Muscle of leg (tissue), 11 donors: ENCODE data around the gene CLIP4. TPM values are rescaled to one million over a fixed set of nuclear protein-coding genes. Genes with fewer than 3 reads are reported as not detected.

ENCODE experiments used
- DNase-seq: peaks from one replicate; pipeline ENCODE4 v3.0.0; 2013
- H3K27ac ChIP-seq: one replicate; pipeline ENCODE4 v1.5.1; 2013; ENCODE audit warnings: mild to moderate bottlenecking, low read length, control low read depth
- H3K27me3 ChIP-seq: one replicate; pipeline ENCODE4 v1.6.1; 2013; ENCODE audit warnings: low read length; ENCODE audit not compliant: control insufficient read depth, insufficient read depth
- H3K36me3 ChIP-seq: one replicate; pipeline ENCODE4 v1.6.1; 2013; ENCODE audit warnings: low read length; ENCODE audit not compliant: control insufficient read depth, insufficient read depth
- H3K4me1 ChIP-seq: one replicate; pipeline ENCODE4 v1.6.1; 2013; ENCODE audit warnings: low read length; ENCODE audit not compliant: control insufficient read depth, insufficient read depth
- H3K4me3 ChIP-seq: one replicate; pipeline ENCODE4 v1.5.1; 2013; ENCODE audit warnings: low read length, control low read depth
- H3K9me3 ChIP-seq: replicated peaks from 2 replicates; pipeline ENCODE4 v1.6.1; 2013; ENCODE audit warnings: low read depth, low read length; ENCODE audit not compliant: control insufficient read depth
- WGBS: methylation state at CpG from one replicate; pipeline ENCODE4 v1.1.5; 2013; ENCODE audit warnings: missing lambda C conversion rate; ENCODE audit not compliant: insufficient coverage; 5-methylcytosine and 5-hydroxymethylcytosine counted together
- polyA plus RNA-seq, 8 donors: library from polyadenylated mRNA; unstranded; fragments of 120-200 nt; gene quantifications; one replicate each; pipeline versions ENCODE4 v1.2.1 to v1.2.3, GENCODE V29; 2013; ENCODE audit warnings: inconsistent platforms in 1 of 8, low replicate concordance in 1 of 8; ENCODE audit not compliant: insufficient read length in 8 of 8, insufficient read depth in 1 of 8
- total RNA-seq: library from RNA; stranded (reverse); fragments of 120-200 nt; gene quantifications from one replicate; pipeline ENCODE4 v1.2.4, GENCODE V29; 2013

CLIP4 gene
- total and polyA plus RNA-seq, 9 donors = 10.8 to 18.7 (median 12.9) TPM

DNA sequence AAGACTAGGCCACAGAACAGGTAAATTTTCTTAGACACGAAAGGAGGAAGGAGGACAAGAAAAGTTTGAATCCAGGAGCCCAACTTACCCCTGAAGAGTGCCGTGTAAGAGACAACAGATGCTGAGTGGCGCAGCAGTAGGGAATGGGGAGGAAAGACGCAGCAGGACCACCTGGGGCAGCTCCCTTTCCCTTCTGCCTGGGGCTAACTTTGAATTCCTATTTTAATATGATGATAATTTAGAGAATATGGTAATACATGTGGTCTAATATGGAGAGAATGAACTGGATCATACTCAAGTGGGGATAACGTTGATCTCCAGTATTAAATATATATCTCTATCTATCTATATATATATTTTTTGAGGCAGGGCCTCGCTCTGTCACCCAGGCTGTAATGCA is 69.3 kb downstream of the CLIP4 start:
- no peak for DNase-seq
- WGBS = 100% methylated on average over 1 of the region's 6 CpGs
- no peak overlapping the region for H3K4me3 ChIP-seq

GRCh38 chr2:29186817-29187216 is 71.6 kb downstream of the CLIP4 start:
- no peak for DNase-seq
- H3K4me1 ChIP-seq = no peaks in the 10 kb centered on the region
- no peaks in the 10 kb centered on the region for H3K27me3 ChIP-seq
- H3K36me3 ChIP-seq = no peaks in the 10 kb centered on the region
- H3K9me3 ChIP-seq = no peaks in the 10 kb centered on the region
- no peak overlapping the region for H3K27ac ChIP-seq
- WGBS = no CpG with 5 or more reads among the region's 1 CpG
- H3K4me3 ChIP-seq = no peak overlapping the region

More for the DNA sequence above, 69.3 kb downstream of the CLIP4 start:
- Histone ChIP-seq H3K36me3 (peaks cover 3% of the 10 kb centered on the region), H3K27me3 (no peaks in the 10 kb centered on the region), H3K27ac (no peak overlapping the region), H3K9me3 (no peaks in the 10 kb centered on the region), H3K4me1 (no peaks in the 10 kb centered on the region)

GRCh38 chr2:29187926-29188325 is 72.7 kb downstream of the CLIP4 start:
- no peaks in the 10 kb centered on the region for H3K9me3 ChIP-seq
- H3K27me3 ChIP-seq = no peaks in the 10 kb centered on the region
- H3K4me1 ChIP-seq = no peaks in the 10 kb centered on the region
- no CpG with 5 or more reads among the region's 2 CpGs for WGBS
- DNase-seq = no peak
- H3K27ac ChIP-seq = no peak overlapping the region
- no peak overlapping the region for H3K4me3 ChIP-seq
- H3K36me3 ChIP-seq = no peaks in the 10 kb centered on the region

GRCh38 chr2:29189052-29189451 is 73.8 kb downstream of the CLIP4 start:
- no peaks in the 10 kb centered on the region for H3K4me1 ChIP-seq
- no peaks in the 10 kb centered on the region for H3K27me3 ChIP-seq
- WGBS = no CpG with 5 or more reads among the region's 5 CpGs
- no peak for DNase-seq
- no peaks in the 10 kb centered on the region for H3K9me3 ChIP-seq
- H3K36me3 ChIP-seq = no peaks in the 10 kb centered on the region
- no peak overlapping the region for H3K27ac ChIP-seq
- no peak overlapping the region for H3K4me3 ChIP-seq

DNA sequence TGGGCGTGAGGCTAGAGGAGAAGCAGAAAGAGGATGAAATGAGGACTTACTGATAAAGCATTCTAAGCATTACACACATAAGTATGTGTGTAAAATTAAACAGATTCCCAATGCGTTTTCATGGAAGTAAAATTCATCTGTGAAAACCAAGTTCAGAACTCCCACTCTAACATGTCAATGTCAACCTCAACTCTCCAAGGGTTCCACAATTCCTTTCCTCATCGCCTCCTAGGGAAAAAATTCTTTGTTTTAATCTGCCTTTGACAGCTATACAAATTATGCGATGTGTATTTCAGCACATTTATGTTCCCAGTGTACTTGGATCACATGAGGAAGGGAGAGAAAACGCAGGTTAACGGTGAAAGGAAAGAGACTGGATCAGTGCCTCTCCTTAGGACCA is 76.6 kb downstream of the CLIP4 start:
- no peak for DNase-seq
- H3K4me1 ChIP-seq = no peaks in the 10 kb centered on the region
- H3K4me3 ChIP-seq = no peak overlapping the region
- H3K9me3 ChIP-seq = no peaks in the 10 kb centered on the region
- H3K27me3 ChIP-seq = no peaks in the 10 kb centered on the region
- no peaks in the 10 kb centered on the region for H3K36me3 ChIP-seq
- 100% methylated on average over 3 of the region's 6 CpGs for WGBS
- H3K27ac ChIP-seq = no peak overlapping the region

DNA sequence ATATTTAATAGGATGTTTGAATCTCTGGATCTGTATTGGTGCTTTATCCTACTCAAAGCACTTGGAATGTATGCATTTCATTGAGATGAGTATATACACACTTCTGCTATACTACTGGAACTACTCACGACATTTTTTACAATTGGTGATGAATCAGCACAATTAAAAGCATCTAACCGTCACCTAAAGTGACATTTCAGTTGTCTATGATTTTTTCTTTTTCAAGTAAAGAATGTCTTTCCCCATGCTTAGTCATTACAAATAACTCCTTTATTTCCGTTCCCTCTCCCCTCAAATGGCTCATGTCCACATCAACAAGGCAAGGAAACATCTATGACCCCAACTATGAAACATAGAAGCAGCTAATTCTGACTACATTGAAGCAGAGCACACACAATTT is 77.3 kb downstream of the CLIP4 start:
- H3K4me3 ChIP-seq = no peak overlapping the region
- DNase-seq = no peak
- H3K4me1 ChIP-seq = no peaks in the 10 kb centered on the region
- no peak overlapping the region for H3K27ac ChIP-seq
- H3K27me3 ChIP-seq = no peaks in the 10 kb centered on the region
- H3K36me3 ChIP-seq = no peaks in the 10 kb centered on the region
- whole genome bisulfite sequencing = no CpG with 5 or more reads among the region's 3 CpGs
- H3K9me3 ChIP-seq = no peaks in the 10 kb centered on the region

DNA sequence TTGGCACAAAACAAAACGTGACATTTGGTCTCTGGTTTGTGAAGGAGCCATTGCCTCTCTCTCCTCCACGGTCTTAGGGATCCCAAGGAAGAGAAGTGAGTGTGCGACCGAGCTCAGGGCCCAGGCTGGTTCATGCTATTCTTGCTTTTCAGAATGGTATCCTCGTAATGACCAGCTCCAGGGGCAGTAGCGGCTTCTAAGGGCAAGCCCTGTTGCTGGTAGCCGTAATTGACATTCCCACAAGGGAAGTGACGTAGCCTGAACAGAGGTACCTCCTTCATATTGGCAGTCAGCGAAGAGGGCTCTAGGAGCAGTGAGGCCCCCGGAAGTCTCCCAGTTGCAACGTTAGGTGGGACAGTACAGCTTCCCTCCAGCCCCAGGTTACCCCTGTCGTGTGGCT is 77.9 kb downstream of the CLIP4 start:
- no peak for DNase-seq
- 87% methylated on average over 12 of the region's 12 CpGs for WGBS
- no peak overlapping the region for H3K4me3 ChIP-seq

DNA sequence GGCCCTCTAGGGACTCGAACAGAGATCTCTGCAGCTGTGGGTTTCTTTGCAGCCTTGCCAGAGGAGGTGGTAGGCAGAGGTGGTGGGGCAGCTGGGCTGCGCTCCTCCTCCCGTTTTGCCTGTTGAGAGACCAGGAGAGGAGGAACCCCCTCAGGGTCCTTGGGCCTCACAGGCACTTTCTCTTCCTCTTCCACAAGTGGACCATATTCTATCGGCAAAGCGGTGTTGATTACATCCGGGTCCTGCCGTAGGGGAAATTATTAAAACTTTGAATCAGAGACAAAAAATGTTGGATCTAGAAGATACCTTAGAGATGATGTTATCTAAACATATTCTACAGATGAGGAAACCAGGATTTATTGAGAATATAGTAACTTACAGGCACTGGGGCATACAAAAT is 78.5 kb downstream of the CLIP4 start:
- H3K27me3 ChIP-seq = no peaks in the 10 kb centered on the region
- no peaks in the 10 kb centered on the region for H3K36me3 ChIP-seq
- no peaks in the 10 kb centered on the region for H3K9me3 ChIP-seq
- H3K27ac ChIP-seq = no peak overlapping the region
- no peak for DNase-seq
- H3K4me1 ChIP-seq = no peaks in the 10 kb centered on the region
- no peak overlapping the region for H3K4me3 ChIP-seq
- no CpG with 5 or more reads among the region's 7 CpGs for WGBS

More for the DNA sequence above, 77.9 kb downstream of the CLIP4 start:
- Histone ChIP-seq H3K9me3 (no peaks in the 10 kb centered on the region), H3K36me3 (no peaks in the 10 kb centered on the region), H3K27ac (no peak overlapping the region), H3K4me1 (no peaks in the 10 kb centered on the region), H3K27me3 (no peaks in the 10 kb centered on the region)

DNA sequence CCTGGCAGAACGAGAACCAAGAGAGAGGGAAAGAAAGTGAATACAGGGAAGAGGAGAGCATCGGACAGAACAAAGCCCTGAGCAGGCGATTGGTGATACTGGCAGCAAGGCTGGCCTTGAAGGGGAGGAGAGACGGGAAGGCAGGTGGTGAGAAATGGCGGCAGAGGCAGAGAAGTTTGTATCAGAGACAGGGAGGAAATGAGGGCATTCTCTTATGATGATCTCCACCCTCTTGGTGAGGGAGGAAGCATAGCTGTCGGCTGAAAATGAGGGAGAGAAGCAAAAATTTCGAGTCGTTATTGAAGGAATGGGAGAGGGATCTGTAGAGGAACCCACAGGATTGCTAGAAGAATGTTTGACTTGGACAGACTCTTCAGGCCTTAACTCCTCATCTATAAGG is 80.6 kb downstream of the CLIP4 start:
- WGBS = 87% methylated on average over 4 of the region's 8 CpGs
- no peaks in the 10 kb centered on the region for H3K27me3 ChIP-seq

GRCh38 chr2:29196792-29197788 is 81.9 kb downstream of the CLIP4 start:
- H3K4me3 ChIP-seq = no peak overlapping the region
- 13% methylated on average over 5 of the region's 14 CpGs for WGBS

More for the DNA sequence above, 80.6 kb downstream of the CLIP4 start:
- H3K27ac ChIP-seq = no peak overlapping the region
- DNase-seq = no peak
- no peaks in the 10 kb centered on the region for H3K9me3 ChIP-seq
- no peak overlapping the region for H3K4me3 ChIP-seq
- no peaks in the 10 kb centered on the region for H3K4me1 ChIP-seq
- no peaks in the 10 kb centered on the region for H3K36me3 ChIP-seq

More at GRCh38 chr2:29196792-29197788, 81.9 kb downstream of the CLIP4 start:
- Histone ChIP-seq H3K9me3 (no peaks in the 10 kb centered on the region), H3K36me3 (no peaks in the 10 kb centered on the region), H3K27me3 (no peaks in the 10 kb centered on the region), H3K27ac (no peak overlapping the region), H3K4me1 (no peaks in the 10 kb centered on the region)
- DNase-seq = peak; percentile 58
